ENCODE results near the gene LPAR5. TPM values are rescaled to one million over a fixed set of nuclear protein-coding genes. Genes with fewer than 3 reads are reported as not detected.

Gene LPAR5
- not detected in 2 replicates for total RNA-seq

DNA sequence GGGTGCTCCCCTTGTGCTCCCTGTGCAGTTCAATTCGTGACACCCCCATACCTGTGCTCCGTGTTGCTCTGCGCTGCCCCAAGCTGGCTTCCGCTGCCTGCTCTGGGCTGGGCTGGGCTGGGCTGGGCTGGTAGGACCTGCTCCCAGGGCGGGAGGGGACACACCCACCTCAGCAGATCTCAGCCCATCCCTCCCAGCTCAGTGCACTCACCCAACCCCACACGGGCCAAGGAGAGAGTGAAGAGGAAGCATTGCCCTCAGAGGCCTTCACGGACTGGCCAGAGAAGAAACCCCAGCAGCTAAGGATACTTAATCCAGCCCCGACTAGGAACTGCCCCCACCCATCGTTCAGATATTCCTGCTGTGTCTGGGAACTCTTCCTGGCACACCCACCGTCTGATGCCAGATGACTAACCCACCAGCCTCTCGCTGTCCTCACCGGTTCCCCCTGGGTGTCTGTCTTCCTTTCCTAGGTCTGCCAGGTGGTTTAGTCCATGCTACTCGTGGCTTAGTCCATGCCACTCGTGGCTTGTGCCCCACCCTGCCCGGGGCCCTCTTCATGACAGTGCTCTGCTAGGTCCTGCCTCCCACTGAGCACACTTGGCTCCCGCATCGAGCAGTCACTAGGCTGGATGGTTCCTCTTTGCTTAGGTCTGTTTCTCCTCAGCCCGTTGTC, at the start of gene LPAR5:
Gene LPAR5 (minus strand): TSS at position 104 of the 676 bp plus-strand sequence. CDS start 14,711 bp downstream, outside the sequence.

DNA sequence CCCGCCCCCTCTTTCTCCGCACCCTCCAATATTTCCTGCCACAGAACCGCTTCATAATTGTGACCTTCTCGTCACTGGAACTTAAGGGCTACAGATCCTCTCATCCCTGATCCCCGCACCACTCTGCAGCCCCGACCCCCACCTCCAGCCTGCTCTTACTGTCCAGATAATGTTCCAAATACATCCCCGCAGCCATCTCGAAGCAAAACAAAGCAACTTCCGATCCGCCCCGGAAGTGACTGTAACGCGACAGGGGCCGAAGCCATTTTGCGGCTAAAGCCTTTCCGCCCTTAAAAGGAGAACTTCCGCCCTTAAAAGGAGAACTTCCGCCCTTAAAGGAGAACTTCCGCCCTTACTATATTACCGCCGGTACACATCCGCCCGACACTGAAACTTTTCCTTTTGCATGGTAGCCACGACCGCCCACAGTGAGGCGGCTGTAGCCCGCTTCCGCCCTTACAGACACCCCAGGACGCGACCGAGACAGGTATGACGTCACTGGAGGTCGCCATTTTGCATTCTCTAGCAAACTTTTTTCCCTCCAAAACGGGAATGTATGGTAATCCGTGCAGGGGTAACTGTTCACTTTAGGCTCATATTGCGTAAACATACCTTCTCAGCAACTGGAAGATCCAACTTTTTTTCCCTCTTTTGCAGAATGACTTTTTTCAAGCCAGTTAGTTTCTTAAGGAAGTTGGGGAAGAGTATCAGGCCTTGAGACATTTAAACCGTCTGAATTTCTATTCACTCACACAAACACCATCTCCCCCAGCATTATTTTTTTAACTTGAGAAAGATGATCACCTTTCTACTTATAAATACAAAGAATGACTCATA, 27.4 kb upstream of the LPAR5 start, which contains the start of gene ING4:
Gene ING4 (minus strand): TSS at position 214 of the 837 bp plus-strand sequence. CDS start 18 bp downstream, at position 196.

DNA sequence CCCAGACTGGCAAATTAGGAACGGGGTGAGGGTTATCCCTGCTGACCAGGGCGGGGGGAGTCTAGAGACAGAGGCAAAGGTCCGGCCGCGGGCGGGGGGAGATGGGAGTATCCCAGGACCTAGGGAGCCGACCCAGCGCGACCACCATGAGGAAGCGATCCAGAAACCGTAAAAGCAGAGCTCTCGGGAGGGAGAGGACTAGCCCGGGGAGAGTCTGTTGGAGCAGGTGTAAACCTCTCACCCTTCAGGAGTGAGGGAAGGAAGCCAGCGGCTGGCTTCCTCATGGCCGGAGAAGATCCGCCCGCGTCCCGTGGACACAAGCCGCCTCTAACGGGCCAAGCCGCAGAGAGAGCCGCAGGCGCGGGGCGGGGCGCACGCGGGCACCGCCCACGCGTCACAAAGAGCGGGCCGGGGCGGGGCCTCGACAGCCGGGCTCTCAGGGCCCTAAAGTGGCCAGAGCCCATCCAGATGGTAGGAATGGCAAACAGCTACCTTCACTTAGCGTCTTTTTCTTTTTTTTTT, 11.4 kb upstream of the LPAR5 start, which contains the start of gene ACRBP:
Gene ACRBP (minus strand): TSS at position 350 of the 522 bp plus-strand sequence. CDS start 66 bp downstream, at position 284.

Other genes starting within 250 kb of the LPAR5 start
- gene CD27, start 191.0 kb downstream of the LPAR5 start, total RNA-seq, result 0.17 TPM in 1 of 2 replicates, not detected in the other
- gene TAPBPL, start 183.9 kb downstream of the LPAR5 start, total RNA-seq, result 17.4 and 17.7 TPM in 2 replicates
- gene VAMP1, start 165.3 kb downstream of the LPAR5 start, total RNA-seq, result 10.2 and 19.5 TPM in 2 replicates
- gene MRPL51, start 142.7 kb downstream of the LPAR5 start, total RNA-seq, result 110 and 136 TPM in 2 replicates
- gene NCAPD2, start 141.9 kb downstream of the LPAR5 start, total RNA-seq, result 38.5 and 101 TPM in 2 replicates
- 10,148 and 10,314 TPM in 2 replicates for gene GAPDH, start 101.4 kb downstream of the LPAR5 start, total RNA-seq
- gene IFFO1, start 79.9 kb downstream of the LPAR5 start, total RNA-seq, result 21.7 and 22.2 TPM in 2 replicates
- 14.4 and 20.0 TPM in 2 replicates for gene NOP2, start 67.7 kb downstream of the LPAR5 start, total RNA-seq
- gene CHD4, start 28.6 kb downstream of the LPAR5 start, total RNA-seq, result 255 and 275 TPM in 2 replicates
- 0.29 and 0.50 TPM in 2 replicates for gene ACRBP, start 11.5 kb upstream of the LPAR5 start, total RNA-seq
- 39.7 and 53.5 TPM in 2 replicates for gene ING4, start 27.2 kb upstream of the LPAR5 start, total RNA-seq
- 12.7 and 13.2 TPM in 2 replicates for gene ZNF384, start 53.4 kb upstream of the LPAR5 start, total RNA-seq
- 0.33 and 1.0 TPM in 2 replicates for gene PIANP, start 64.9 kb upstream of the LPAR5 start, total RNA-seq
- 83.2 and 106 TPM in 2 replicates for gene COPS7A, start 88.1 kb upstream of the LPAR5 start, total RNA-seq
- 178 and 182 TPM in 2 replicates for gene MLF2, start 117.2 kb upstream of the LPAR5 start, total RNA-seq
- 39.2 and 99.2 TPM in 2 replicates for gene PTMS, start 130.4 kb upstream of the LPAR5 start, total RNA-seq
- 0.15 and 0.17 TPM in 2 replicates for gene LAG3, start 136.6 kb upstream of the LPAR5 start, total RNA-seq
- gene CD4, start 153.6 kb upstream of the LPAR5 start, total RNA-seq, result 0.15 and 2.2 TPM in 2 replicates
- gene GPR162, start 185.9 kb upstream of the LPAR5 start, total RNA-seq, result 6.1 and 6.8 TPM in 2 replicates
- 121 and 150 TPM in 2 replicates for gene P3H3, start 192.4 kb upstream of the LPAR5 start, total RNA-seq
- gene GNB3, start 205.0 kb upstream of the LPAR5 start, total RNA-seq, result 1.7 and 2.9 TPM in 2 replicates
- gene CDCA3, start 215.3 kb upstream of the LPAR5 start, total RNA-seq, result 3.3 and 25.9 TPM in 2 replicates
- gene USP5, start 216.2 kb upstream of the LPAR5 start, total RNA-seq, result 97.8 and 134 TPM in 2 replicates
- 1,080 and 1,447 TPM in 2 replicates for gene TPI1, start 231.6 kb upstream of the LPAR5 start, total RNA-seq
- 6.3 and 14.1 TPM in 2 replicates for gene SPSB2, start 237.3 kb upstream of the LPAR5 start, total RNA-seq

Data from smooth muscle cell of trachea (primary cell).